Keratinocyte (primary cell): ENCODE results near the gene HSFX3. TPM values are rescaled to one million over a fixed set of nuclear protein-coding genes. Genes with fewer than 3 reads are reported as not detected.

Experiments
- DNase-seq: peaks from one replicate; pipeline ENCODE4 v3.0.0-alpha.2; 2011; ENCODE audit warnings: low read depth, missing footprints, low spot score
- FAIRE-seq: peaks from 2 replicates; lab custom pipeline; 2011; peaks lifted over from hg19 to GRCh38; lab: Jason Lieb, UNC
- H2AFZ ChIP-seq: 2 replicates; pipeline ENCODE4 v1.6.0; 2012; ENCODE audit warnings: low read length, control low read depth, inconsistent platforms; ENCODE audit not compliant: control insufficient read depth
- H3K27ac ChIP-seq: 2 replicates; pipeline ENCODE4 v1.5.1; 2011; ENCODE audit warnings: low read length; ENCODE audit not compliant: control insufficient read depth, insufficient read depth
- H3K27me3 ChIP-seq: 3 replicates; pipeline ENCODE4 v1.6.0; 2011; ENCODE audit warnings: low read length; ENCODE audit not compliant: control insufficient read depth, insufficient read depth; ENCODE audit errors: extremely low read depth
- H3K36me3 ChIP-seq, 2 experiments: 2 replicates in 1 of 2; 3 replicates in 1 of 2; pipeline ENCODE4 v1.5.1; 2011; ENCODE audit warnings: low read length in 2 of 2, mild to moderate bottlenecking in 1 of 2; ENCODE audit not compliant: control insufficient read depth in 2 of 2, insufficient read depth in 2 of 2; ENCODE audit errors: extremely low read depth in 1 of 2
- H3K4me1 ChIP-seq: 3 replicates; pipeline ENCODE4 v1.5.1; 2011; ENCODE audit warnings: low read length; ENCODE audit not compliant: control insufficient read depth, insufficient read depth; ENCODE audit errors: extremely low read depth
- H3K4me2 ChIP-seq: 3 replicates; pipeline ENCODE4 v1.6.0; 2011; ENCODE audit warnings: low read depth, low read length; ENCODE audit not compliant: control insufficient read depth, insufficient read depth; ENCODE audit errors: extremely low read depth
- H3K4me3 ChIP-seq, 3 experiments: fragments of 200-600 bp in 1 of 3; sonication (generic) in 1 of 3; 2 replicates in 2 of 3; 3 replicates in 1 of 3; pipeline ENCODE4 v1.5.1; 2011 to 2016; ENCODE audit warnings: low read length in 3 of 3, mild to moderate bottlenecking in 3 of 3, control low read depth in 2 of 3, inconsistent platforms in 1 of 3, low read depth in 1 of 3, mixed read lengths in 1 of 3, mixed run types in 1 of 3, moderate library complexity in 1 of 3; ENCODE audit not compliant: control insufficient read depth in 2 of 3, insufficient read depth in 2 of 3; ENCODE audit errors: extremely low read depth in 1 of 3
- H3K79me2 ChIP-seq: 2 replicates; pipeline ENCODE4 v1.6.0; 2012; ENCODE audit warnings: low read length; ENCODE audit not compliant: control insufficient read depth, insufficient read depth
- H3K9ac ChIP-seq: 3 replicates; pipeline ENCODE4 v1.6.0; 2011; ENCODE audit warnings: low read length; ENCODE audit not compliant: control insufficient read depth, insufficient read depth; ENCODE audit errors: extremely low read depth
- H3K9me1 ChIP-seq: 3 replicates; pipeline ENCODE4 v1.6.0; 2011; ENCODE audit warnings: low read length; ENCODE audit not compliant: control insufficient read depth, insufficient read depth; ENCODE audit errors: extremely low read depth
- H3K9me3 ChIP-seq: 2 replicates; pipeline ENCODE4 v1.5.1; 2012; ENCODE audit warnings: low read depth, low read length; ENCODE audit not compliant: control insufficient read depth
- H4K20me1 ChIP-seq: 3 replicates; pipeline ENCODE4 v1.6.0; 2011; ENCODE audit warnings: low read length; ENCODE audit not compliant: control insufficient read depth, insufficient read depth; ENCODE audit errors: extremely low read depth
- CTCF ChIP-seq, 3 experiments: IDR thresholded peaks in 1 of 3; conservative IDR thresholded peaks in 1 of 3; optimal IDR thresholded peaks in 1 of 3; 2 replicates in 2 of 3; 3 replicates in 1 of 3; pipeline versions ENCODE3 to v1.5.1; 2011; ENCODE audit warnings: low read length in 3 of 3, mild to moderate bottlenecking in 3 of 3, moderate library complexity in 2 of 3, control low read depth in 1 of 3, inconsistent platforms in 1 of 3; ENCODE audit not compliant: insufficient read depth in 2 of 3; ENCODE audit errors: extremely low read depth in 1 of 3
- EZH2 ChIP-seq: IDR thresholded peaks from one replicate; pipeline ENCODE4 v1.6.1; 2012; ENCODE audit warnings: inconsistent platforms, mild to moderate bottlenecking, low read length, moderate library complexity
- dilution Hi-C: fragments of 300-500 bp; cut with MboI; formaldehyde crosslinking; loops from one replicate; pipeline ENCODE4 v1.7.0; 2020; ENCODE audit warnings: low sequenced_read_pairs; ENCODE audit not compliant: extremely low pct_ligation_motif_present
- polyA plus RNA-seq, 5 experiments: library from polyadenylated mRNA; depleted of rRNA in 3 of 5; stranded (reverse) in 3 of 5; stranded (forward) in 1 of 5; unstranded in 1 of 5; fragments of >200 nt; gene quantifications; 1 replicate in 1 of 5; 2 replicates in 3 of 5; 3 replicates in 1 of 5; pipeline versions ENCODE4 v1.2.1 to v1.2.3, GENCODE V29; 2011 to 2012; ENCODE audit warnings: missing spikeins in 2 of 5, low read depth in 1 of 5, low replicate concordance in 1 of 5

HSFX3 gene
- polyA plus RNA-seq, 1 donor (not counting 4 experiments of a cell fraction or from before 2014, with no cell fraction given): not detected

GRCh38 chrX:149516604-149517003 is 33.1 kb downstream of the HSFX3 start:
- FAIRE-seq: no peak
- dilution Hi-C loops: no loop called here

GRCh38 chrX:149515954-149516602 is 33.6 kb downstream of the HSFX3 start:
- Histone ChIP-seq H3K4me2 (no peak overlapping the region), H2AFZ (no peak overlapping the region), H3K4me1 (peaks cover 14% of the 10 kb centered on the region), H4K20me1 (no peaks in the 10 kb centered on the region), H3K27ac (no peak overlapping the region), H3K9ac (no peak overlapping the region), H3K36me3 (no peaks in the 10 kb centered on the region), H3K27me3 (no peaks in the 10 kb centered on the region), H3K4me3 (no peak overlapping the region), H3K79me2 (no peaks in the 10 kb centered on the region), H3K9me3 (no peaks in the 10 kb centered on the region), H3K9me1 (no peaks in the 10 kb centered on the region)
- no peak for TF ChIP-seq EZH2
- TF ChIP-seq CTCF (optimal IDR thresholded peaks at IDR 0.05 in 1 of 3, IDR thresholded peaks at IDR 0.05 in 1 of 3, conservative IDR thresholded peaks at IDR 0.05 in 1 of 3; ENCODE audit: extremely low read depth in 1 of 3, insufficient read depth in 2 of 3, low read length in 3 of 3): no peak
- FAIRE-seq (no peak), DNase-seq (no peak)
- dilution Hi-C loops: no loop called here

More at GRCh38 chrX:149516604-149517003, 33.1 kb downstream of the HSFX3 start:
- Histone ChIP-seq H3K9me3 (no peaks in the 10 kb centered on the region), H3K4me3 (no peak overlapping the region), H3K27me3 (no peaks in the 10 kb centered on the region), H2AFZ (no peak overlapping the region), H3K27ac (no peak overlapping the region), H3K4me2 (no peak overlapping the region), H3K9ac (no peak overlapping the region), H3K9me1 (no peaks in the 10 kb centered on the region), H4K20me1 (no peaks in the 10 kb centered on the region), H3K36me3 (no peaks in the 10 kb centered on the region), H3K79me2 (no peaks in the 10 kb centered on the region), H3K4me1 (peaks cover 9% of the 10 kb centered on the region)
- no peak for TF ChIP-seq EZH2
- TF ChIP-seq CTCF (optimal IDR thresholded peaks at IDR 0.05 in 1 of 3, IDR thresholded peaks at IDR 0.05 in 1 of 3, conservative IDR thresholded peaks at IDR 0.05 in 1 of 3; ENCODE audit: extremely low read depth in 1 of 3, insufficient read depth in 2 of 3, low read length in 3 of 3): no peak
- DNase-seq: no peak
